Smooth muscle cell (in vitro differentiated cells): ENCODE measurements around the gene TPT1. TPM values are rescaled to one million over a fixed set of nuclear protein-coding genes. Genes with fewer than 3 reads are reported as not detected.

ENCODE experiments used
- DNase-seq: peaks from one replicate; lab custom pipeline; 2025; ENCODE audit not compliant: unreplicated experiment; lab: John Stamatoyannopoulos, UW
- H2AFZ ChIP-seq: fragments of 200-600 bp; sonication (generic); 2 replicates; pipeline ENCODE4 v1.6.0; 2016; ENCODE audit warnings: antibody characterized with exemption, low read depth, mild to moderate bottlenecking
- H3F3A ChIP-seq: fragments of 200-600 bp; sonication (generic); 2 replicates; pipeline ENCODE4 v1.6.0; 2017; ENCODE audit warnings: antibody characterized with exemption, low read depth
- H3K27ac ChIP-seq: fragments of 200-600 bp; sonication (generic); 2 replicates; pipeline ENCODE4 v1.5.1; 2016; ENCODE audit warnings: low read depth, mild to moderate bottlenecking
- H3K27me3 ChIP-seq: fragments of 200-600 bp; sonication (generic); 2 replicates; pipeline ENCODE4 v1.6.1; 2016; ENCODE audit warnings: low read depth, mild to moderate bottlenecking
- H3K36me3 ChIP-seq: fragments of 200-600 bp; sonication (generic); 2 replicates; pipeline ENCODE4 v1.5.1; 2016; ENCODE audit warnings: low read depth
- H3K4me1 ChIP-seq: fragments of 200-600 bp; sonication (generic); 2 replicates; pipeline ENCODE4 v1.5.1; 2016; ENCODE audit warnings: low read depth
- H3K4me2 ChIP-seq: fragments of 200-600 bp; sonication (generic); 2 replicates; pipeline ENCODE4 v1.6.0; 2016; ENCODE audit warnings: mild to moderate bottlenecking
- H3K4me3 ChIP-seq: fragments of 200-600 bp; sonication (generic); 2 replicates; pipeline ENCODE4 v1.5.1; 2016; ENCODE audit warnings: mild to moderate bottlenecking
- H3K79me2 ChIP-seq: fragments of 200-600 bp; sonication (generic); 2 replicates; pipeline ENCODE4 v1.6.0; 2016; ENCODE audit warnings: low read depth, mild to moderate bottlenecking
- H3K9ac ChIP-seq: fragments of 200-600 bp; sonication (generic); 2 replicates; pipeline ENCODE4 v1.6.0; 2016; ENCODE audit warnings: low read depth
- H3K9me3 ChIP-seq: fragments of 200-600 bp; sonication (generic); replicated peaks from 2 replicates; pipeline ENCODE4 v1.5.1; 2016; ENCODE audit warnings: low read depth
- H4K20me1 ChIP-seq: fragments of 200-600 bp; sonication (generic); 2 replicates; pipeline ENCODE4 v1.6.0; 2016; ENCODE audit warnings: low read depth
- WGBS: methylation state at CpG from one replicate; pipeline ENCODE4 v1.1.7; 2016; ENCODE audit warnings: low lambda C conversion rate; 5-methylcytosine and 5-hydroxymethylcytosine counted together
- polyA plus RNA-seq: library from polyadenylated mRNA; unstranded; fragments of >200 nt; fragmentation: Nextera tagmentation; extraction: Ambion mirVana; gene quantifications from 2 replicates; pipeline ENCODE4 v1.2.1, GENCODE V29; 2016
- total RNA-seq: library from RNA; depleted of rRNA; stranded (reverse); fragments of >200 nt; gene quantifications from 2 replicates; pipeline ENCODE4 v1.2.3, GENCODE V29; 2014
- TF ChIP-seq, protein P1 (sequence below): fragments of 200-600 bp; sonication (generic); IDR thresholded peaks from 2 replicates; pipeline ENCODE4 v1.5.1; 2017; ENCODE audit warnings: borderline replicate concordance, mild to moderate bottlenecking, antibody characterized with exemption; ENCODE audit not compliant: insufficient read depth, poor library complexity, severe bottlenecking

The TPT1 gene
- total and polyA plus RNA-seq, 2 experiments from 2014 or later = 1,031 to 3,918 TPM

DNA sequence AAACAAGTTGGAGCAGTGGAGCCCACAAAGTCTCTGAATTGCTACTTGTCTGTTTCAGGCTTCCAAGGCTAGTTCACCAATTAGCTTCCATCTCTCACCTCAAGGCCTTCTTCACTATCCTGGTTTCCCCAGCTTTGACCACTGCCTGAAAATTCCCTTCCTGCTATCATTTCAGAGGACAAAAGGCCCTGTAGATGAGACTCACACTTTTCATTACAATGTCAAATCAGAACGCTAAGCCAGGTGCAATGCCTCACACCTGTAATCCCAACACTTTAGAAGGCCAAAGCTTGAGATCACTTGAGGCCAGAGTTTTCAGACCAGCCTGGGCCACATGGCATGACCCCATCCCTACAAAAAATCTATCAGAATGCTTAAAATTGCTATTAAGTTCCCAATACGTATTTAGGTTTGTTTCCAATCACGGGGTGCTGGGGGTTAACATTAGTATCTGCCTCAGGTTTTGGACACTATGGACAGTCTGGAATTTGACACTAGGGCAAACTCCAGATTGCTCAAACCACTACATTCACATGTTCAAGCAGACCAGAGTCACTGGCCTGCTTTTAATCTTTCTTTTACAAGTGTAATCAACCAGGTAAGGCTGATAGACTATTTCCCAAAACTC lies 5.5 kb downstream of the TPT1 start:
- no peak for DNase-seq
- peaks cover 44% of the 10 kb centered on the region for H3K79me2 ChIP-seq

DNA sequence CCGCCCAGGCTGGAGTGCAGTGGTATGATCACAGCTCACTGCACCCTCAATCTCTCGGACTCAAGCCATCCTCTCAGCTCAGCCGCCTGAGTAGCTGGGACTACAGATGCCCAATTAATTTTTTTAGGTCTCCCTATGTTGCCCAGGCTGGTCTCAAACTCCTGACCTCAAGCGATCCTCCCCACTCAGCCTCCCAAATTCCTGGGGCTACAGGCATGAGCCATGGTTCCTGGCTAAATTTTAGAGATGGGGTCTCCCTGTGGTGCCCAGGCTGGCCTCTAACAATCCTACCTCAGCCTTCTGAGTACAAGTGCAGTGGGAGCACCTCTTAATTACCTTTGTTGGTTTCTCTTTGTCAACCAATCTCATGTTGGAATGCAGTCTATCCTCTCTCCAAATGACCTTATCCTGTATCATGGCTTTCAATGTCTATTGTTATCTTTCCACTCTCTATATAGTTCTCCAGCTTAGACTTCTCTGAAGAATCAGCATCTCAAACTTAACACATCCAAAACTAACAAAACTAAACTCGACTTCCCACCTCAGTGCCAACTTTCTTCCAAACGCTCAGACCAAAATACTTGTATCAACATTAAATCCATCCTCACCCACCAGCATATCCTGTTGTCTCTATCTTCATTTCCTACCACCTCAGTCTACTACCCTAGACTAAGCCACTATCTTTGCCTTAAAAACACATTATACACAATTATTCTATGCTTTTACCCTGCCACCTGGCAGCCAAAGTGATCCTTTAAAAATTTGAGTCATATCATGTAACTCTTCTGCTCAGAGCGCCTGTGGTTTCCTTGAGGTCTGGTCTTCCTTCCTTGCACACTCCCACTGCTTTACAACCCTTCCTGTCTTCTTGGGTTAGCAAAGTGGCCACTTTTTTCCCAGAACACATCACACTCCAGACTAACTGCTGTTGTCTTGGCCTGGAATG lies 6.7 kb downstream of the TPT1 start:
- H3K79me2 ChIP-seq = peaks cover 31% of the 10 kb centered on the region
- no peak overlapping the region for H3K4me3 ChIP-seq
- no peaks in the 10 kb centered on the region for H3K9me3 ChIP-seq
- WGBS = 75% methylated on average over 7 of the region's 7 CpGs
- no peak overlapping the region for H2AFZ ChIP-seq
- H3K27me3 ChIP-seq = no peaks in the 10 kb centered on the region
- TF ChIP-seq, protein P1, sequence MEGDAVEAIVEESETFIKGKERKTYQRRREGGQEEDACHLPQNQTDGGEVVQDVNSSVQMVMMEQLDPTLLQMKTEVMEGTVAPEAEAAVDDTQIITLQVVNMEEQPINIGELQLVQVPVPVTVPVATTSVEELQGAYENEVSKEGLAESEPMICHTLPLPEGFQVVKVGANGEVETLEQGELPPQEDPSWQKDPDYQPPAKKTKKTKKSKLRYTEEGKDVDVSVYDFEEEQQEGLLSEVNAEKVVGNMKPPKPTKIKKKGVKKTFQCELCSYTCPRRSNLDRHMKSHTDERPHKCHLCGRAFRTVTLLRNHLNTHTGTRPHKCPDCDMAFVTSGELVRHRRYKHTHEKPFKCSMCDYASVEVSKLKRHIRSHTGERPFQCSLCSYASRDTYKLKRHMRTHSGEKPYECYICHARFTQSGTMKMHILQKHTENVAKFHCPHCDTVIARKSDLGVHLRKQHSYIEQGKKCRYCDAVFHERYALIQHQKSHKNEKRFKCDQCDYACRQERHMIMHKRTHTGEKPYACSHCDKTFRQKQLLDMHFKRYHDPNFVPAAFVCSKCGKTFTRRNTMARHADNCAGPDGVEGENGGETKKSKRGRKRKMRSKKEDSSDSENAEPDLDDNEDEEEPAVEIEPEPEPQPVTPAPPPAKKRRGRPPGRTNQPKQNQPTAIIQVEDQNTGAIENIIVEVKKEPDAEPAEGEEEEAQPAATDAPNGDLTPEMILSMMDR = no peak
- no peak overlapping the region for H3K4me2 ChIP-seq
- H3F3A ChIP-seq = peaks cover 84% of the 10 kb centered on the region
- H3K4me1 ChIP-seq = peaks cover 18% of the 10 kb centered on the region
- no peak overlapping the region for H3K9ac ChIP-seq
- H3K27ac ChIP-seq = peak overlapping the region; percentile 34
- no peak for DNase-seq
- peaks cover 71% of the 10 kb centered on the region for H4K20me1 ChIP-seq
- H3K36me3 ChIP-seq = peaks cover 27% of the 10 kb centered on the region

More for the DNA sequence above, 5.5 kb downstream of the TPT1 start:
- Histone ChIP-seq H3K9ac (no peak overlapping the region), H4K20me1 (peaks cover 84% of the 10 kb centered on the region), H3K9me3 (no peaks in the 10 kb centered on the region), H3F3A (peaks cover 86% of the 10 kb centered on the region), H3K4me2 (no peak overlapping the region), H3K27ac (peak overlapping the region; percentile 34), H3K27me3 (no peaks in the 10 kb centered on the region), H3K4me1 (peaks cover 27% of the 10 kb centered on the region), H2AFZ (no peak overlapping the region), H3K4me3 (no peak overlapping the region), H3K36me3 (peaks cover 36% of the 10 kb centered on the region)
- TF ChIP-seq, protein P1 = no peak
- WGBS = 98% methylated on average over 3 of the region's 3 CpGs

DNA sequence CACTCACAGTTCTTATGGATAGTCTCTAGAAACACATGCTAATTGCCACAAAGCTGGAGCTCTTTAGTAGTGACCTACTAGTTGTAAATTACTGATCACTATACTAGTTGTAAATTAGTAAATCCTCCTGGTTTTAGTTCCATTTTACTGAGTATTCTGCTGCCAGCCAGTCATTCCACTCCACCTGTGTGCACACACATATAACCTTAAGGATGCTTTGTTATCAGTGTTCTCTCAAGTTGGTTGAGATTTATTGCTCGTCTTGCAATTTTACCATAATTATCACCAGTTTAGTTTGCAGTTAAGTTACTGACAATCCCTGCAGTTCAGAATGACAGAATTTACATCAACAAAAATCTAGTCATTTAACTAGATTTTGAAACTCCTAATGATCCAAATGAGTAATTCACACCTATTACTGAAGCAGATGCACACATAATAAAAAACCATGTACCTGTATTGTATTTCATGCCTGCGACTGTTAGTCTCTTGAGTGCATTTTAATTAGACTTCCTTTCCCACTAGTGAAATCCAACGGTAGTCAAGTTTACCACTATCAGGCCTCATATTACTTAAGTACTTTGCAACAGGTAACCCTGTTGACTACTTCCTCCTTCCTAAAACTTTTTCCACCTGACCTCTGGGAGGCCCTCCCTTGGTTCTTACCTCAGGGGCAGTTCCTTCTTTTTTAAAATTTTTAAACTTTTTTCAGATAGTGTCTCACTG lies 7.6 kb downstream of the TPT1 start:
- Histone ChIP-seq H3K4me3 (no peak overlapping the region), H3K9ac (no peak overlapping the region), H3K79me2 (peaks cover 23% of the 10 kb centered on the region), H3K9me3 (no peaks in the 10 kb centered on the region), H3K27ac (peak overlapping the region; percentile 84), H3K4me1 (peaks cover 10% of the 10 kb centered on the region), H3K36me3 (peaks cover 21% of the 10 kb centered on the region), H3F3A (peaks cover 79% of the 10 kb centered on the region), H2AFZ (no peak overlapping the region), H3K4me2 (no peak overlapping the region), H3K27me3 (no peaks in the 10 kb centered on the region), H4K20me1 (peaks cover 63% of the 10 kb centered on the region)
- TF ChIP-seq, protein P1 = no peak
- no peak for DNase-seq
- WGBS = 76% methylated on average over 3 of the region's 3 CpGs
